Heart right ventricle (tissue), 16 donors: ENCODE measurements around the gene ZNF385B. TPM values are rescaled to one million over a fixed set of nuclear protein-coding genes. Genes with fewer than 3 reads are reported as not detected.
A peak's percentile ranks its signal among the peaks of the same experiment; 100 is the strongest.

Source experiments
- ATAC-seq, 8 donors: fragments of 200-7000 bp; cut with Tn5 transposase; one replicate each; pipeline ENCODE4 v1.9.1; 2020; ENCODE audit warnings: mild to moderate bottlenecking in 8 of 8, moderate library complexity in 8 of 8, moderate number of reproducible peaks in 1 of 8
- DNase-seq, 2 donors: peaks; one replicate each; pipeline ENCODE4 v3.0.0-alpha.2; 2020
- H3K27ac ChIP-seq, 10 donors: fragments of 200-600 bp; sonication (generic) in 2 of 10; one replicate each; pipeline versions ENCODE4 v1.5.0 to v1.8.0; 2020 to 2022; ENCODE audit warnings: mild to moderate bottlenecking in 3 of 10
- H3K27me3 ChIP-seq, 7 donors: fragments of 200-600 bp; one replicate each; pipeline ENCODE4 v1.8.0; 2021 to 2022; ENCODE audit warnings: mild to moderate bottlenecking in 2 of 7
- H3K36me3 ChIP-seq, 9 donors: fragments of 200-600 bp; sonication (generic) in 1 of 9; one replicate each; pipeline versions ENCODE4 v1.5.0 to v1.8.0; 2020 to 2022; ENCODE audit warnings: mild to moderate bottlenecking in 2 of 9
- H3K4me1 ChIP-seq, 9 donors: fragments of 200-600 bp; sonication (generic) in 1 of 9; one replicate each; pipeline versions ENCODE4 v1.5.0 to v1.8.0; 2020 to 2022; ENCODE audit warnings: mild to moderate bottlenecking in 4 of 9
- H3K4me3 ChIP-seq, 10 donors: fragments of 200-600 bp; sonication (generic) in 2 of 10; one replicate each; pipeline versions ENCODE4 v1.5.0 to v1.8.0; 2020 to 2022; ENCODE audit warnings: mild to moderate bottlenecking in 7 of 10, moderate library complexity in 2 of 10
- H3K9me3 ChIP-seq, 11 donors: fragments of 200-600 bp in 10 of 11; sonication (generic) in 2 of 11; one replicate each; pipeline versions ENCODE4 v1.5.0 to v1.8.0; 2013 to 2022; ENCODE audit warnings: mild to moderate bottlenecking in 2 of 11, control low read depth in 1 of 11, moderate library complexity in 1 of 11
- CTCF ChIP-seq, 9 donors: fragments of 200-600 bp; sonication (generic) in 2 of 9; IDR thresholded peaks; one replicate each; pipeline versions ENCODE4 v1.5.0 to v1.8.0; 2021 to 2022; ENCODE audit warnings: antibody characterized with exemption in 9 of 9, mild to moderate bottlenecking in 5 of 9, moderate library complexity in 1 of 9
- WGBS, 2 donors: extraction: QIAGEN DNeasy Blood & Tissue Kit; methylation state at CpG; one replicate each; pipeline ENCODE4 v1.1.7; 2013; ENCODE audit warnings: inconsistent platforms in 1 of 2; 5-methylcytosine and 5-hydroxymethylcytosine counted together
- intact Hi-C, 10 donors: fragments of 100-400 bp; cut with DNase I; formaldehyde crosslinking; loops; one replicate each; pipeline versions ENCODE4 v1.11.1 to v1.14.2; 2022
- polyA plus RNA-seq, 2 donors: library from polyadenylated mRNA; stranded (reverse); fragments of 200-250 nt; gene quantifications; one replicate each; pipeline ENCODE4 v1.2.3, GENCODE V29; 2013
- total RNA-seq, 10 donors: library from RNA; stranded (reverse); fragmentation: NEBNext Ultra II Directional in 3 of 10; extraction: Animal tissue kit (Norgen Biotek cat#: 25700) in 3 of 10; gene quantifications; one replicate each; pipeline versions ENCODE4 v1.2.1 to v1.2.4, GENCODE V29; 2021 to 2023
- donor health status: Arrhythmogenic right ventricular cardiomyopathy.
- donor health status: ischemic (EF 13 %, LVEDD 7.1; RV severe dilation, severe dysfunction).
- donor health status: healthy with polysubstance abuse.
- donor health status: DM: no; HTN: yes; CAD: no.
- donor health status: DM: no; HTN: no; CAD: no.
- donor health status: ischemic (EF 25% LVEDD 6.9; RV normal size, moderate dysfunction).
- donor health status: ischemic (EF 25% LVEDD 5.7; RV mildly dilated, moderate dysfunction).
- donor health status: healthy.
- donor health status: DM: yes; HTN: yes; CAD: no.
- donor health status: Ischemic cardiomyopathy.
- donor health status: ischemic (EF 35%, LVEDD 5.7; RV mildly dilated, moderate dysfunction).
- donor health status: nonischemic (EF 11% LVEDD 7.7; RV severe dilation, severe dysfunction).
- donor health status: DM: yes; HTN: yes; CAD: no.
- donor health status: PGD.
- donor health status: ischemic (EF 29% LVEDD 5.4; RV normal size, mild dysfunction).
- donor health status: nonischemic (EF 23%, LVEDD 6.1; RV moderate dilation, normal function).

The ZNF385B gene
- total and polyA plus RNA-seq, 12 donors = 0.19 to 19.7 (median 1.7) TPM

DNA sequence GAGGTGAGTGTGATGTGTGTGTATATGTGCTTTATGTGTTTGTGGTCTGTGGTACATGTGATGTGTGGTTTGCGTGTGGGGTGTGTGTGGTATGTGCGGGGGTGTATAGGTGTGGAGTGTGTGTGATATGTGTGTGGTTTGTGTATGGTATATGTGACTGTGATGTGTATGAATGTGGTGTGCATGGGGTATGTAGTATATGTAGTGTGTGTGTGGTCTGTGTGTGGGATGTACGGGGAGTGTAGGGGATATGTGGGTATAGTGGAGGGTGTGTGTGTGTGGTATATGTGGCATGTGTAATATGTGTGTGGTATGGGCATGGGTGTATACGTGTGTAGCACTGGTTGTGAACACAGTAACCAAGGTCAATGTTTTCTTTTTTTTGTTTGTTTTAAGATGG, 87.4 kb downstream of the ZNF385B start:
- H3K4me1 ChIP-seq = peaks cover 0 to 5% (median 0%) of the 10 kb centered on the region in 9 donors
- no peak for DNase-seq
- H3K27me3 ChIP-seq = no peaks in the 10 kb centered on the region
- H3K9me3 ChIP-seq = no peaks in the 10 kb centered on the region
- H3K36me3 ChIP-seq = no peaks in the 10 kb centered on the region
- H3K27ac ChIP-seq = no peak overlapping the region
- WGBS, 2 donors = 94% methylated on average over 4 of the region's 4 CpGs
- intact Hi-C loops = no loop called here
- no peak for TF ChIP-seq CTCF (IDR thresholded peaks at IDR 0.05)
- no peak overlapping the region for H3K4me3 ChIP-seq
- ATAC-seq = peak in 2 of 8 donors; percentile 38 to 45

GRCh38 chr2:179772346-179772745, 89.1 kb downstream of the ZNF385B start:
- no peak for DNase-seq
- no peak for ATAC-seq

DNA sequence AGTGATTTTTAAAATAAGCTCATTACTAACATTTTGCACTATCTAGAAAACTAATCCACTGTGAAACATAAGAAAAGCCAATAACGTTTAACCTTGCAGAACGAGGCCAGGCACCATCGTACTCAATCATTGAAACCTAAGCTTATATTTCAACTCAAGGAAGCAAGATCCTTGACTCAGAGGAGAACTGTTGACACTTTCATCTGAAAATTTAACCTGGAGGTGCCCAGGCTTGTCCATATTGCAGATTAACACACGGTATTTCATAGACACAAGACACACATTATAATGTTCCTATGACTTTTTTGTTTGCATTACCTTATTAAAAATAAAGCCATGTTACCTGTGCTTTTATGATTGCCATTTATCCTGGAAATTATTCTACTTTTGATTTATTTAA, 89.6 kb downstream of the ZNF385B start:
- ATAC-seq (no peak), DNase-seq (no peak)
- Histone ChIP-seq H3K36me3 (no peaks in the 10 kb centered on the region), H3K27me3 (no peaks in the 10 kb centered on the region), H3K27ac (no peak overlapping the region), H3K4me3 (no peak overlapping the region), H3K9me3 (no peaks in the 10 kb centered on the region), H3K4me1 (peaks cover 0 to 11% (median 3%) of the 10 kb centered on the region in 9 donors)
- 78 to 84% methylated on average over 4 of the region's 4 CpGs for WGBS, 2 donors
- TF ChIP-seq CTCF (IDR thresholded peaks at IDR 0.05) = no peak
- intact Hi-C loops = no loop called here

More at GRCh38 chr2:179772346-179772745, 89.1 kb downstream of the ZNF385B start:
- WGBS, 2 donors = 77 to 82% methylated on average over 1 of the region's 1 CpG
- intact Hi-C loops = no loop called here
- H3K27ac ChIP-seq = no peak overlapping the region
- no peaks in the 10 kb centered on the region for H3K36me3 ChIP-seq
- H3K4me1 ChIP-seq = peaks cover 0 to 11% (median 3%) of the 10 kb centered on the region in 9 donors
- no peaks in the 10 kb centered on the region for H3K9me3 ChIP-seq
- no peak for TF ChIP-seq CTCF (IDR thresholded peaks at IDR 0.05)
- no peak overlapping the region for H3K4me3 ChIP-seq
- no peaks in the 10 kb centered on the region for H3K27me3 ChIP-seq

- WGBS, 2 donors = 62 to 64% methylated on average over 1 of the region's 1 CpG
- Histone ChIP-seq H3K27ac (no peak overlapping the region), H3K36me3 (no peaks in the 10 kb centered on the region), H3K4me3 (no peak overlapping the region), H3K9me3 (no peaks in the 10 kb centered on the region), H3K27me3 (no peaks in the 10 kb centered on the region), H3K4me1 (peaks cover 0 to 11% (median 3%) of the 10 kb centered on the region in 9 donors)
- DNase-seq (no peak), ATAC-seq (no peak)
- intact Hi-C loops = no loop called here
- no peak for TF ChIP-seq CTCF (IDR thresholded peaks at IDR 0.05)
These were observed 91.4 kb downstream of the ZNF385B start for GRCh38 chr2:179770029-179770428.
